SK-N-SH treated with all-trans-retinoic acid at 6 μM for 48 hours (cell line): ENCODE measurements around the gene ZCCHC7.
"Not testable (repeated sequence)": the region's sequence is repeated elsewhere in the genome, so short reads cannot be mapped to it uniquely, and the experiment has no call there.

Experiments
- ATAC-seq: fragments of 200-7000 bp; cut with Tn5 transposase; 3 replicates; pipeline ENCODE4 v1.9.1; 2020; ENCODE audit warnings: mild to moderate bottlenecking, moderate library complexity
- ARNTL ChIP-seq: fragments of 450-650 bp; formaldehyde crosslinking; IDR thresholded peaks from 2 replicates; pipeline ENCODE4 v1.5.0; 2020; ENCODE audit warnings: low read depth, mild to moderate bottlenecking, moderate library complexity, borderline replicate concordance
- BACH2 ChIP-seq: fragments of 250-450 bp; sonication (Bioruptor Pico); IDR thresholded peaks from 2 replicates; pipeline ENCODE4 v1.9.0; 2021; ENCODE audit warnings: mild to moderate bottlenecking, borderline replicate concordance
- CSDC2 ChIP-seq: fragments of 250-450 bp; sonication (Bioruptor Pico); IDR thresholded peaks from 2 replicates; pipeline ENCODE4 v1.5.0; 2020; ENCODE audit warnings: mild to moderate bottlenecking, moderate library complexity
- ESRRG ChIP-seq: fragments of 250-450 bp; sonication (Bioruptor Pico); IDR thresholded peaks from 2 replicates; pipeline ENCODE4 v1.6.1; 2021; ENCODE audit warnings: mild to moderate bottlenecking
- GLIS3 ChIP-seq: fragments of 250-450 bp; sonication (Bioruptor Pico); IDR thresholded peaks from 2 replicates; pipeline ENCODE4 v1.5.0; 2020; ENCODE audit warnings: mild to moderate bottlenecking, moderate library complexity
- ISL1 ChIP-seq: fragments of 250-450 bp; sonication (Bioruptor Pico); IDR thresholded peaks from 2 replicates; pipeline ENCODE4 v2.1.2; 2022; ENCODE audit warnings: mild to moderate bottlenecking, moderate library complexity
- POU6F1 ChIP-seq: fragments of 250-450 bp; sonication (Bioruptor Pico); IDR thresholded peaks from 2 replicates; pipeline ENCODE4 v1.8.0; 2021; ENCODE audit warnings: low read depth, mild to moderate bottlenecking, moderate library complexity, borderline replicate concordance
- PPARA ChIP-seq: fragments of 250-450 bp; sonication (Bioruptor Pico); IDR thresholded peaks from 2 replicates; pipeline ENCODE4 v1.5.0; 2020; ENCODE audit warnings: mild to moderate bottlenecking, borderline replicate concordance
- RARB ChIP-seq: fragments of 250-450 bp; sonication (Bioruptor Pico); IDR thresholded peaks from 2 replicates; pipeline ENCODE4 v1.8.0; 2021; ENCODE audit warnings: mild to moderate bottlenecking, moderate library complexity
- SNAI2 ChIP-seq: fragments of 250-450 bp; sonication (Bioruptor Pico); IDR thresholded peaks from 2 replicates; pipeline ENCODE4 v1.5.0; 2020; ENCODE audit warnings: mild to moderate bottlenecking, moderate library complexity
- TCF4 ChIP-seq: fragments of 250-450 bp; sonication (Bioruptor Pico); IDR thresholded peaks from 2 replicates; pipeline ENCODE4 v1.8.0; 2021; ENCODE audit warnings: mild to moderate bottlenecking, moderate library complexity, borderline replicate concordance
- TOX ChIP-seq: fragments of 250-450 bp; sonication (Bioruptor Pico); IDR thresholded peaks from 2 replicates; pipeline ENCODE4 v1.8.0; 2021; ENCODE audit warnings: mild to moderate bottlenecking, moderate library complexity, borderline replicate concordance
- ZC3H10 ChIP-seq: fragments of 250-450 bp; sonication (Bioruptor Pico); IDR thresholded peaks from 2 replicates; pipeline ENCODE4 v1.5.1; 2021; ENCODE audit warnings: mild to moderate bottlenecking, moderate library complexity
- ZFP3 ChIP-seq: fragments of 250-450 bp; sonication (Bioruptor Pico); IDR thresholded peaks from 2 replicates; pipeline ENCODE4 v1.5.0; 2020; ENCODE audit warnings: mild to moderate bottlenecking, moderate library complexity
- ZFP30 ChIP-seq: fragments of 450-650 bp; formaldehyde crosslinking; IDR thresholded peaks from 2 replicates; pipeline ENCODE4 v1.5.0; 2022; ENCODE audit warnings: mild to moderate bottlenecking, moderate library complexity
- ZNF565 ChIP-seq: fragments of 450-650 bp; formaldehyde crosslinking; conservative IDR thresholded peaks from 2 replicates; pipeline ENCODE4 v1.5.0; 2020; ENCODE audit warnings: low read depth, mild to moderate bottlenecking, moderate library complexity
- ZNF70 ChIP-seq: fragments of 450-650 bp; formaldehyde crosslinking; IDR thresholded peaks from 2 replicates; pipeline ENCODE4 v1.5.0; 2020; ENCODE audit warnings: mild to moderate bottlenecking, moderate library complexity
- ZNF8 ChIP-seq: fragments of 450-650 bp; formaldehyde crosslinking; IDR thresholded peaks from 2 replicates; pipeline ENCODE4 v1.5.0; 2020; ENCODE audit warnings: mild to moderate bottlenecking, moderate library complexity
- TF ChIP-seq, protein P1 (sequence below): fragments of 250-450 bp; sonication (Bioruptor Pico); IDR thresholded peaks from 2 replicates; pipeline ENCODE4 v1.5.0; 2020; ENCODE audit warnings: mild to moderate bottlenecking, moderate library complexity
- TF ChIP-seq, protein P2 (sequence below): fragments of 250-450 bp; sonication (Bioruptor Pico); IDR thresholded peaks from 2 replicates; pipeline ENCODE4 v1.5.1; 2020; ENCODE audit warnings: low read depth, mild to moderate bottlenecking, moderate library complexity
- TF ChIP-seq, protein P3 (sequence below): fragments of 250-450 bp; sonication (Bioruptor Pico); IDR thresholded peaks from 2 replicates; pipeline ENCODE4 v1.8.0; 2020; ENCODE audit warnings: mild to moderate bottlenecking, moderate library complexity, borderline replicate concordance
- TF ChIP-seq, protein P4 (sequence below): fragments of 250-450 bp; sonication (Bioruptor Pico); IDR thresholded peaks from 2 replicates; pipeline ENCODE4 v1.5.1; 2021; ENCODE audit warnings: mild to moderate bottlenecking, moderate library complexity

ZCCHC7 gene

GRCh38 chr9:37202091-37202490 lies 81.7 kb downstream of the ZCCHC7 start:
- ATAC-seq: no peak

DNA sequence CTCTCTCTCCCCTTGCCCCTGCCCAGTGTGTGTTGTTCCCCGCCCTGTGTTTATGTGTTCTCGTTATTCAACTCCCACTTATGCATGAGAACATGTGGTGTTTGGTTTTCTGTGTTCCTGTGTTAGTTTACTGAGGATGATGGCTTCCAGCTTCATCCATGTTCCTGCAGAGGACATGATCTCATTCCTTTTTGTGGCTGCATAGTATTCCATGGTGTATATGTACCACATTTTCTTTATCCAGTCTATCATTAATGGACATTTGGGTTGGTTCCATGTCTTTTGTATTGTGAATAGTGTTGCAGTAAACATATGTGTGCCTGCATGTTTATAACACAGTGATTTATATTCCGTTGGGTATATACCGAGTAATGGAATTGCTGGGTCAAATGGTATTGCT lies 83.1 kb downstream of the ZCCHC7 start:
- peak; percentile 75 for TF ChIP-seq ZNF8 (CRISPR knock-in tag)
- ATAC-seq: not testable (repeated sequence)

More at GRCh38 chr9:37202091-37202490, 81.7 kb downstream of the ZCCHC7 start:
- TF ChIP-seq ZFP3 (CRISPR knock-in tag) (no peak), ARNTL (CRISPR knock-in tag) (no peak), RARB (CRISPR knock-in tag) (no peak), ZFP30 (no peak), ISL1 (no peak), ZNF8 (CRISPR knock-in tag) (no peak), BACH2 (CRISPR knock-in tag) (no peak), CSDC2 (CRISPR knock-in tag) (no peak), TOX (CRISPR knock-in tag) (no peak), PPARA (CRISPR knock-in tag) (no peak), ZNF565 (CRISPR knock-in tag) (no peak), POU6F1 (CRISPR knock-in tag) (no peak), TCF4 (CRISPR knock-in tag) (no peak), SNAI2 (CRISPR knock-in tag) (no peak), ZC3H10 (no peak), ZNF70 (CRISPR knock-in tag) (no peak)
- TF ChIP-seq, protein P1, sequence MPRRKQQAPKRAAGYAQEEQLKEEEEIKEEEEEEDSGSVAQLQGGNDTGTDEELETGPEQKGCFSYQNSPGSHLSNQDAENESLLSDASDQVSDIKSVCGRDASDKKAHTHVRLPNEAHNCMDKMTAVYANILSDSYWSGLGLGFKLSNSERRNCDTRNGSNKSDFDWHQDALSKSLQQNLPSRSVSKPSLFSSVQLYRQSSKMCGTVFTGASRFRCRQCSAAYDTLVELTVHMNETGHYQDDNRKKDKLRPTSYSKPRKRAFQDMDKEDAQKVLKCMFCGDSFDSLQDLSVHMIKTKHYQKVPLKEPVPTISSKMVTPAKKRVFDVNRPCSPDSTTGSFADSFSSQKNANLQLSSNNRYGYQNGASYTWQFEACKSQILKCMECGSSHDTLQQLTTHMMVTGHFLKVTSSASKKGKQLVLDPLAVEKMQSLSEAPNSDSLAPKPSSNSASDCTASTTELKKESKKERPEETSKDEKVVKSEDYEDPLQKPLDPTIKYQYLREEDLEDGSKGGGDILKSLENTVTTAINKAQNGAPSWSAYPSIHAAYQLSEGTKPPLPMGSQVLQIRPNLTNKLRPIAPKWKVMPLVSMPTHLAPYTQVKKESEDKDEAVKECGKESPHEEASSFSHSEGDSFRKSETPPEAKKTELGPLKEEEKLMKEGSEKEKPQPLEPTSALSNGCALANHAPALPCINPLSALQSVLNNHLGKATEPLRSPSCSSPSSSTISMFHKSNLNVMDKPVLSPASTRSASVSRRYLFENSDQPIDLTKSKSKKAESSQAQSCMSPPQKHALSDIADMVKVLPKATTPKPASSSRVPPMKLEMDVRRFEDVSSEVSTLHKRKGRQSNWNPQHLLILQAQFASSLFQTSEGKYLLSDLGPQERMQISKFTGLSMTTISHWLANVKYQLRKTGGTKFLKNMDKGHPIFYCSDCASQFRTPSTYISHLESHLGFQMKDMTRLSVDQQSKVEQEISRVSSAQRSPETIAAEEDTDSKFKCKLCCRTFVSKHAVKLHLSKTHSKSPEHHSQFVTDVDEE (CRISPR knock-in tag): no peak
- TF ChIP-seq, protein P2, sequence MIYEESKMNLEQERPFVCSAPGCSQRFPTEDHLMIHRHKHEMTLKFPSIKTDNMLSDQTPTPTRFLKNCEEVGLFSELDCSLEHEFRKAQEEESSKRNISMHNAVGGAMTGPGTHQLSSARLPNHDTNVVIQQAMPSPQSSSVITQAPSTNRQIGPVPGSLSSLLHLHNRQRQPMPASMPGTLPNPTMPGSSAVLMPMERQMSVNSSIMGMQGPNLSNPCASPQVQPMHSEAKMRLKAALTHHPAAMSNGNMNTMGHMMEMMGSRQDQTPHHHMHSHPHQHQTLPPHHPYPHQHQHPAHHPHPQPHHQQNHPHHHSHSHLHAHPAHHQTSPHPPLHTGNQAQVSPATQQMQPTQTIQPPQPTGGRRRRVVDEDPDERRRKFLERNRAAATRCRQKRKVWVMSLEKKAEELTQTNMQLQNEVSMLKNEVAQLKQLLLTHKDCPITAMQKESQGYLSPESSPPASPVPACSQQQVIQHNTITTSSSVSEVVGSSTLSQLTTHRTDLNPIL (CRISPR knock-in tag): no peak
- TF ChIP-seq, protein P3, sequence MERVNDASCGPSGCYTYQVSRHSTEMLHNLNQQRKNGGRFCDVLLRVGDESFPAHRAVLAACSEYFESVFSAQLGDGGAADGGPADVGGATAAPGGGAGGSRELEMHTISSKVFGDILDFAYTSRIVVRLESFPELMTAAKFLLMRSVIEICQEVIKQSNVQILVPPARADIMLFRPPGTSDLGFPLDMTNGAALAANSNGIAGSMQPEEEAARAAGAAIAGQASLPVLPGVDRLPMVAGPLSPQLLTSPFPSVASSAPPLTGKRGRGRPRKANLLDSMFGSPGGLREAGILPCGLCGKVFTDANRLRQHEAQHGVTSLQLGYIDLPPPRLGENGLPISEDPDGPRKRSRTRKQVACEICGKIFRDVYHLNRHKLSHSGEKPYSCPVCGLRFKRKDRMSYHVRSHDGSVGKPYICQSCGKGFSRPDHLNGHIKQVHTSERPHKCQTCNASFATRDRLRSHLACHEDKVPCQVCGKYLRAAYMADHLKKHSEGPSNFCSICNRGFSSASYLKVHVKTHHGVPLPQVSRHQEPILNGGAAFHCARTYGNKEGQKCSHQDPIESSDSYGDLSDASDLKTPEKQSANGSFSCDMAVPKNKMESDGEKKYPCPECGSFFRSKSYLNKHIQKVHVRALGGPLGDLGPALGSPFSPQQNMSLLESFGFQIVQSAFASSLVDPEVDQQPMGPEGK (CRISPR knock-in tag): no peak
- TF ChIP-seq, protein P4, sequence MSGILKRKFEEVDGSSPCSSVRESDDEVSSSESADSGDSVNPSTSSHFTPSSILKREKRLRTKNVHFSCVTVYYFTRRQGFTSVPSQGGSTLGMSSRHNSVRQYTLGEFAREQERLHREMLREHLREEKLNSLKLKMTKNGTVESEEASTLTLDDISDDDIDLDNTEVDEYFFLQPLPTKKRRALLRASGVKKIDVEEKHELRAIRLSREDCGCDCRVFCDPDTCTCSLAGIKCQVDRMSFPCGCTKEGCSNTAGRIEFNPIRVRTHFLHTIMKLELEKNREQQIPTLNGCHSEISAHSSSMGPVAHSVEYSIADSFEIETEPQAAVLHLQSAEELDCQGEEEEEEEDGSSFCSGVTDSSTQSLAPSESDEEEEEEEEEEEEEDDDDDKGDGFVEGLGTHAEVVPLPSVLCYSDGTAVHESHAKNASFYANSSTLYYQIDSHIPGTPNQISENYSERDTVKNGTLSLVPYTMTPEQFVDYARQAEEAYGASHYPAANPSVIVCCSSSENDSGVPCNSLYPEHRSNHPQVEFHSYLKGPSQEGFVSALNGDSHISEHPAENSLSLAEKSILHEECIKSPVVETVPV (CRISPR knock-in tag): no peak

DNA sequence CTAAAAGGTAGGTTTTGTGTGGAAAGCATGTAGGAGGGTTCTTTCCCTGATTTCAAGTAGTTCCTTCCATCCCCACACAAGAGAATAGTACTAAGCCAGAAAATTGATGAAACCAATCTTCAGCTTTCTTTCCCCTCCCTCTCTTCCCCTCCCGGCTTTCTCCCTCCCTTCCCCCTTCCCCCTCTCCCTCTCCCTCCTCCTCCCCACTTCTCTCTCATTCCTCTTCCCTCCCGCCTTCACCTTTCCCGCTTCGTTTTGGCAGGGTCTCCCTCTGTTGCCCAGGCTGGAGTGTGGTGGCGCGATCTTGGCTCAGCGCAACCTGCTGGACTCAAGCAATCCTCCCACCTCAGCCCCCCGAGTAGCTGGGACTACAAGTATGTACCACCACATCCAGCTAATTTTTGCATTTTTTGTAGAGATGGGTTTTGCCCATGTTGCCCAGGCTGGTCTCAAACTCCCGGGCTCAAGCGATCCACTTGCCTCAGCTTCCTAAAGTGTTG lies 85.8 kb downstream of the ZCCHC7 start:
- TF ChIP-seq, protein P2 (CRISPR knock-in tag): no peak
- no peak for TF ChIP-seq POU6F1 (CRISPR knock-in tag)
- TF ChIP-seq ZFP30: no peak
- TF ChIP-seq ZC3H10: no peak
- no peak for TF ChIP-seq GLIS3
- no peak for TF ChIP-seq ESRRG (CRISPR knock-in tag)
- TF ChIP-seq, protein P3 (CRISPR knock-in tag): no peak
- TF ChIP-seq SNAI2 (CRISPR knock-in tag): no peak
- no peak for TF ChIP-seq PPARA (CRISPR knock-in tag)
- no peak for TF ChIP-seq TOX (CRISPR knock-in tag)
- no peak for ATAC-seq
